Stimulated activated CD4-positive, alpha-beta T cell treated with anti-CD3 and anti-CD28 coated beads, TNF-alpha, amount 100 ng/mL, for 1 hour (primary cell): Measurements from ENCODE around the gene CHKB.

ENCODE experiments used
- DNase-seq, 3 donors: peaks; one replicate each; pipeline ENCODE4 v3.0.0-alpha.2; 2020; ENCODE audit warnings: low read depth in 3 of 3, low spot score in 1 of 3

CHKB gene

GRCh38 chr22:50575426-50575941 is 7.2 kb downstream of the CHKB start:
- no peak for DNase-seq

GRCh38 chr22:50574383-50574755 is 8.3 kb downstream of the CHKB start:
- DNase-seq = no peak

GRCh38 chr22:50573491-50574382 is 8.9 kb downstream of the CHKB start:
- no peak for DNase-seq

- DNase-seq = no peak
These were observed 9.7 kb downstream of the CHKB start for GRCh38 chr22:50572965-50573364.

- DNase-seq = no peak
These were observed 11.1 kb downstream of the CHKB start for GRCh38 chr22:50571264-50572175.

GRCh38 chr22:50570861-50571260 is 11.8 kb downstream of the CHKB start:
- DNase-seq = no peak

- no peak for DNase-seq
These were observed 12.6 kb downstream of the CHKB start for GRCh38 chr22:50569896-50570535.

GRCh38 chr22:50569041-50569459 is 13.6 kb downstream of the CHKB start:
- no peak for DNase-seq

- no peak for DNase-seq
These were observed 14.0 kb downstream of the CHKB start for GRCh38 chr22:50568626-50569025.

GRCh38 chr22:50567721-50568252 is 14.9 kb downstream of the CHKB start:
- DNase-seq = no peak

GRCh38 chr22:50564289-50564688 is 18.4 kb downstream of the CHKB start:
- DNase-seq = no peak

- no peak for DNase-seq
These were observed 19.1 kb downstream of the CHKB start for GRCh38 chr22:50563413-50564160.

- peak; percentile 93 to 97 (median 94) for DNase-seq
These were observed 19.9 kb downstream of the CHKB start, which contains the start of gene SYCE3 for GRCh38 chr22:50562523-50563412. SYCE3 (minus strand) TSS chr22:50562919; CDS start chr22:50556405, 6,514 bp downstream.

- DNase-seq = no peak
These were observed 21.0 kb downstream of the CHKB start for GRCh38 chr22:50561401-50562358.

- no peak for DNase-seq
These were observed 22.6 kb downstream of the CHKB start for GRCh38 chr22:50560034-50560433.

- no peak for DNase-seq
These were observed 25.9 kb downstream of the CHKB start for GRCh38 chr22:50556703-50557102.

GRCh38 chr22:50553310-50553709 is 29.3 kb downstream of the CHKB start:
- no peak for DNase-seq

- no peak for DNase-seq
These were observed 31.4 kb downstream of the CHKB start for GRCh38 chr22:50551160-50551752.
